GM19239 (cell line): ENCODE results near the gene FANCC.

Experiments
- DNase-seq: peaks from one replicate; pipeline ENCODE4 v3.0.0; 2011; ENCODE audit warnings: low spot score; ENCODE audit not compliant: insufficient read length
- FAIRE-seq: peaks from 2 replicates; lab custom pipeline; 2011; peaks lifted over from hg19 to GRCh38; lab: Jason Lieb, UNC

The FANCC gene

DNA sequence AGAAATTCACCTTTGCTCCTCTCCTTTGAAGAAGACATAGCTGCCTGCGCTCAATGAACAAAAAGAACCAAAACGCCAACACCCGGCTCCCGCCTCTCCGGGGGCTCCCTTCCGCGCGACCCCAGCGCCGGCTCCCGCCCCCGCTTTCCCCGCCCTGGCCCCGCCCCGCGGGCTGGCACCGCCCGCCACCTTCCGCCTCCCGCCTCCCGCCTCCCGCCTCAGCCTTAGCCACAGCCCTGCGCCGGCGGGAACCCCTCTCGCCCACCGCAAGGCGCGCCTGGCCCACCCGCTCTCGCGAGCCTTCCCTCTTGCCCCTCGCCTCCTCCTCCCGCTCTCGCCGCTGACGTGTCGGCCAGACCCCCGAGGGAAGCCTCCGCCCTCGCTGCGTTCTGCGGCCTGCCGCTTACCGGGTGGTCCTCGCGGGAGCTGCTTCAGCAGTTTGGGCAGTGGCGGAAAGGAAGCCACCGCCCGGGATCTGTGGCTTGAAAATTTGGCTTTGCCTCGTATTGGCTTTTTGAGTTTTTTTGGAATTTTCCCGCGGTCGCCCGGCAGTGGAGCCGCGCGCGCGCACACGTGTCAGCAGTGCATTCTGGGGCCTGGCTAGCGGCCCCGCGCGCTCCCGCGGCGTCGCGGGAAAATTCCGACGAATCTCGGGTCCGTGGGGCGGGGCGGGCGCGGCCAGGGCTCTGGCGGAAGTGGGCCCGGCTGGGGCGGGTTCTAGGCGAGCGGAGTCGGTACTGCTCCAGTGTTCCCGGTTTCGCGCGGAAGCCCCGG, at the start of gene FANCC:
FANCC (minus strand) TSS at position 591 of the 774 bp plus-strand sequence. CDS start 68,418 bp downstream, outside the sequence.
- peak; percentile 75 for DNase-seq
- no peak for FAIRE-seq

DNA sequence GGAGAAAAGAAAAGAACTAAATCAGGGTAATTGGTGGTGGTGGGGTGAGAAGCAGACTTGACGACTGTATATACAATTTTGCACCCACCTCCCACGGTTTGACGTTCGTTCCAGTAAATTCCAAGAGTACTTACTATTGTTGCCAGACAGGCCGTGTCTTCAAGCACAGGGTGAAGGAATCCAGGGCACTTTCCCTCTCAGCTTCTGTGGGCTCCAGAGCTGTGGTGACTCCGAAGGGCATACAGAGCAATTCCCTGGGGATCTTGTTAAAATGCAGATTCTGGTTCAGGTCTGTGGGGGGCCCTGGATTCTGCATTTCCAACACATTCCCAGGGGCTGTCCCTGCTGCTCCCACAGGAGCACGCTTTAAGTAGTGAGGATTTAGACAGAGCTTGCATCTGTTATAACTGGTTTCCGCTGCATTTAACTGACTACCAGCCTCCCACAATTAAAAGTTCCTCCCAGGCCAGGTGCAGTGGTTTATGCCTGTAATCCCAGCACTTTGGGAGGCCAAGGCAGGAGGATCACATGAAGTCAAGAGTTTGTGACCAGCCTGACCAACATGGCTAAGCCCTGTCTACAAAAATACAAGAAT, 49.3 kb upstream of the FANCC start:
- DNase-seq (no peak), FAIRE-seq (no peak)

DNA sequence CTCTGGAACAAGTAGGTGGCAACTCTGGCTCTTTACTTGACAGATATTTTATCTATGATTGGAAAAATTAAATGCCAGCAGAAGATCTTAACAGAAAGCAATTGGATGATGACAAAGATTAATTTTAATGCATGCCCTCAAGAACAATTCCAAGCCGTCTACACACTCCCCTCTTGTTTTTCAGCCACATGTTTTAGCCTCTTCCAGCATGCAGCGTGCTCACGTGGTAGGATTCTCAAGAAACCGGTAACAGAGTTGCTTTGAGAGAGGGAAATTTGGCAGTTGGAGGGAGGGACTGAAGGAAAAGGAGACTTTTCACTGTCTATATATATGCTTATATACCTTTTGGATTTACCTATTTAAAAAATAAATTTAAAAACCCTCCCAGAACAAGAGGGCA, 48.3 kb upstream of the FANCC start:
- no peak for DNase-seq
- no peak for FAIRE-seq

GRCh38 chr9:95363051-95363841, 45.7 kb upstream of the FANCC start:
- no peak for FAIRE-seq
- no peak for DNase-seq

- DNase-seq (no peak), FAIRE-seq (no peak)
Observed at GRCh38 chr9:95360866-95361265, 43.4 kb upstream of the FANCC start.

GRCh38 chr9:95357316-95357715, 39.8 kb upstream of the FANCC start:
- no peak for DNase-seq
- FAIRE-seq: no peak

GRCh38 chr9:95355500-95355899, 38.0 kb upstream of the FANCC start:
- FAIRE-seq (no peak), DNase-seq (no peak)

DNA sequence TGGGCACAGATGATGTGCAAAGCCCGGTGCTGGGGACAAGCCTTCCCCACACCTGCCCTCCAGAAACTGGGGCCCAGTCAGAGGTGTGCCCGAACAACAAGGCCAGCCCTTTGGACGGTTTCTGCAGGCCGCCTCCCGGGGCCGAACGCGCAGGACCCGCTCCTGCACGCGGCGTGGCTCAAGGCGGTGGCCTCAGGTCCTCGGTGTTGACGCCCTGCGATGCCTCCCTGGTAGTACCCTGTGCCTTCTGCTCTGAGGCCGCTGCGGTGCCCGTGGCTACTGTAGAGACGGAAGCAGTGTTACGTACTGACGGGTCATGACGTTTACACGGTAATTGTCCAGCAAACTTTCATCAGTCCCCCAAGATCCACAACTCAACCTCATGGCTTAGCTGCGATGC, 33.5 kb upstream of the FANCC start:
- DNase-seq: no peak
- FAIRE-seq: no peak

DNA sequence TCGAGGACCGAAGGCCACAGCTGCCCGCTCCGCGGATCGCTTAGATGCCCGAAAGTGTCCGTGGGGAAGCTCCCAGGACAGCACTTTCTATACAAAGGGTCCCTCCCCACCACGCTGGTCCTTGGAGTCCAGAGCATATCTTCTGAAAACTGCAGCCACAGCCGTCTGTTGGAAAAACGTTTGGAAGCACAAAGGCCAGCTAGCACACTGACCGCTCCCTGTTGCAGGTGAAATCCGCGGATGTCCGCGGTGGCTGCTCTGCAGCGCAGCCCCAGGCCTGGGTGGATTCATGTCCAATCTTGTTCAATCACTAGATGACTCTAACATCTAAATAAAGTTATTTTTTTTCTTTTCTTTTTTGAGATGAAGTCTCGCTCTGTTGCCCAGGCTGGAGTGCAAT, 32.8 kb upstream of the FANCC start:
- FAIRE-seq: no peak
- DNase-seq: no peak

GRCh38 chr9:95349091-95350038, 31.9 kb upstream of the FANCC start:
- no peak for FAIRE-seq
- no peak for DNase-seq

- DNase-seq (no peak), FAIRE-seq (no peak)
Observed at GRCh38 chr9:95346021-95346420, 28.5 kb upstream of the FANCC start.

- FAIRE-seq (no peak), DNase-seq (no peak)
Observed at GRCh38 chr9:95344735-95345325, 27.3 kb upstream of the FANCC start.

- no peak for FAIRE-seq
Observed at GRCh38 chr9:95343725-95344287, 26.3 kb upstream of the FANCC start.

DNA sequence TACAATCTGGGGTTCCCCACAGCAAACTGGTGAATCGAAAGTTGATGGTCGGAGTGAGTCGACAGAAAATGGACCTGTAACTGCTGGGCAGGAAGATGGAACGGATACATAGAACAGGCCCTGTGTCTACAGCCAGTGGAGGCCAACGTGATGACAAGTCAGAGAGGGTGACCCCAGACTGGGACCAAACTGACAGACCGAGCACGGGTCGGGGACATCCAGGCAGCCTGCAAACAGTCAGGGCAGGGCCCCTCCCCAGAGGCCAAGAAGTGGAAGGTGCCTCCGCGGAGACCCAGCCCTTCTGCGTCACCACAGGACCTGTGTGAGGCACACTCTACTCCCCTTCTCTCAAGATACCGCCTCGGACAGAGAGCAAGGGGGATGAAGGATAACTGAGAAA, 25.1 kb upstream of the FANCC start:
- no peak for DNase-seq
- no peak for FAIRE-seq

More at GRCh38 chr9:95343725-95344287, 26.3 kb upstream of the FANCC start:
- DNase-seq: no peak

GRCh38 chr9:95341293-95341962, 23.9 kb upstream of the FANCC start:
- FAIRE-seq (no peak), DNase-seq (no peak)

GRCh38 chr9:95338243-95338642, 20.7 kb upstream of the FANCC start:
- no peak for DNase-seq
- FAIRE-seq: no peak

- DNase-seq (no peak), FAIRE-seq (no peak)
Observed at GRCh38 chr9:95336281-95336680, 18.8 kb upstream of the FANCC start.

- FAIRE-seq (no peak), DNase-seq (no peak)
Observed at GRCh38 chr9:95333426-95333825, 15.9 kb upstream of the FANCC start.

GRCh38 chr9:95332860-95333259, 15.4 kb upstream of the FANCC start:
- no peak for FAIRE-seq
- no peak for DNase-seq
